B cell (primary cell): Measurements from ENCODE around the gene FIBCD1. TPM values are rescaled to one million over a fixed set of nuclear protein-coding genes. Genes with fewer than 3 reads are reported as not detected.

Experiments used
- ATAC-seq: fragments of 200-7000 bp; cut with Tn5 transposase; one replicate; pipeline ENCODE4 v1.10.0; 2021; ENCODE audit warnings: low read depth, mild to moderate bottlenecking, moderate number of reproducible peaks, moderate library complexity
- CTCF ChIA-PET: fragments of 350-600 bp; sonication (Branson Sonifier 250); formaldehyde crosslinking; loops from one replicate; lab custom pipeline; 2021; ENCODE audit warnings: antibody characterized with exemption, inconsistent platforms; lab: Charles Lee
- POLR2A ChIA-PET: fragments of 350-600 bp; sonication (Branson Sonifier 250); formaldehyde crosslinking; loops from one replicate; lab custom pipeline; 2021; ENCODE audit warnings: antibody characterized with exemption; lab: Charles Lee
- DNase-seq: peaks from one replicate; pipeline ENCODE4 v3.0.0; 2013
- H2AFZ ChIP-seq: 2 replicates; pipeline ENCODE4 v1.6.1; 2012; ENCODE audit warnings: mild to moderate bottlenecking, low read depth, low read length; ENCODE audit not compliant: insufficient read depth, poor library complexity, severe bottlenecking
- H3K27ac ChIP-seq, 2 donors: 1 replicate in 1 of 2; 2 replicates in 1 of 2; pipeline ENCODE4 v1.5.1; 2012 to 2013; ENCODE audit warnings: low read length in 2 of 2, mild to moderate bottlenecking in 2 of 2, moderate library complexity in 1 of 2
- H3K27me3 ChIP-seq, 4 experiments: fragments of 200-600 bp in 1 of 4; sonication (generic) in 1 of 4; replicated peaks in 1 of 4; 1 replicate in 2 of 4; 2 replicates in 2 of 4; pipeline versions ENCODE4 v1.6.1 to v1.7.0; 2013 to 2016; ENCODE audit warnings: low read length in 3 of 4, mild to moderate bottlenecking in 2 of 4, mixed read lengths in 1 of 4, moderate library complexity in 1 of 4; ENCODE audit not compliant: insufficient read depth in 4 of 4, control insufficient read depth in 3 of 4; ENCODE audit errors: control extremely low read depth in 1 of 4
- H3K36me3 ChIP-seq, 2 experiments: replicated peaks in 1 of 2; 1 replicate in 1 of 2; 2 replicates in 1 of 2; pipeline versions ENCODE4 v1.6.1 to v1.7.1; 2013; ENCODE audit warnings: low read length in 1 of 2; ENCODE audit not compliant: insufficient read depth in 2 of 2, control insufficient read depth in 1 of 2; ENCODE audit errors: control extremely low read depth in 1 of 2, extremely low read depth in 1 of 2
- H3K4me1 ChIP-seq, 2 donors: fragments of 200-600 bp in 1 of 2; sonication (generic) in 1 of 2; 1 replicate in 1 of 2; 2 replicates in 1 of 2; pipeline versions ENCODE4 v1.5.1 to v1.6.1; 2013 to 2017; ENCODE audit warnings: low read length in 2 of 2; ENCODE audit not compliant: control insufficient read depth in 2 of 2, insufficient read depth in 2 of 2
- H3K4me2 ChIP-seq: replicated peaks from 2 replicates; pipeline ENCODE3; 2012; ENCODE audit warnings: mild to moderate bottlenecking, low read depth, low read length; ENCODE audit not compliant: poor library complexity, severe bottlenecking
- H3K4me3 ChIP-seq, 5 experiments: fragments of 200-600 bp in 1 of 5; sonication (generic) in 1 of 5; 1 replicate in 3 of 5; 2 replicates in 2 of 5; pipeline versions ENCODE4 v1.5.1 to v1.7.0; 2011 to 2016; ENCODE audit warnings: low read length in 4 of 5, mild to moderate bottlenecking in 4 of 5, low read depth in 2 of 5, control low read depth in 1 of 5, moderate library complexity in 1 of 5; ENCODE audit not compliant: insufficient read depth in 1 of 5; ENCODE audit errors: control extremely low read depth in 1 of 5, extremely low read depth in 1 of 5
- H3K79me2 ChIP-seq: fragments of 200-600 bp; sonication (generic); one replicate; pipeline ENCODE4 v1.6.0; 2016; ENCODE audit warnings: low read length; ENCODE audit not compliant: control insufficient read depth, insufficient read depth
- H3K9ac ChIP-seq: fragments of 200-600 bp; sonication (generic); 2 replicates; pipeline ENCODE4 v1.6.1; 2017; ENCODE audit warnings: mild to moderate bottlenecking, low read length, moderate library complexity
- H3K9me3 ChIP-seq, 3 donors: one replicate each; pipeline versions ENCODE4 v1.6.1 to v1.7.1; 2013; ENCODE audit warnings: low read length in 2 of 3; ENCODE audit not compliant: control insufficient read depth in 2 of 3, insufficient read depth in 1 of 3; ENCODE audit errors: control extremely low read depth in 1 of 3
- H4K20me1 ChIP-seq: 2 replicates; pipeline ENCODE4 v1.6.0; 2012; ENCODE audit warnings: mild to moderate bottlenecking, low read length; ENCODE audit not compliant: insufficient read depth, control insufficient read depth, poor library complexity, severe bottlenecking
- H3K27ac Mint-ChIP-seq: one replicate; pipeline ENCODE4 v1.8.0; 2021; ENCODE audit warnings: mixed read lengths
- H3K27me3 Mint-ChIP-seq: one replicate; pipeline ENCODE4 v1.8.0; 2021; ENCODE audit warnings: mixed read lengths
- H3K4me1 Mint-ChIP-seq: one replicate; pipeline ENCODE4 v1.8.0; 2021; ENCODE audit warnings: mixed read lengths
- H3K4me3 Mint-ChIP-seq: one replicate; pipeline ENCODE4 v1.8.0; 2021; ENCODE audit warnings: mixed read lengths
- H3K9me3 Mint-ChIP-seq: one replicate; pipeline ENCODE4 v1.8.0; 2022; ENCODE audit warnings: mixed read lengths; ENCODE audit not compliant: insufficient read depth
- CTCF ChIP-seq: fragments of 200-600 bp; IDR thresholded peaks from one replicate; pipeline ENCODE4 v1.8.0; 2022; ENCODE audit warnings: antibody characterized with exemption, mild to moderate bottlenecking
- EZH2 ChIP-seq: IDR thresholded peaks from 2 replicates; pipeline ENCODE4 v1.6.1; 2012; ENCODE audit warnings: borderline replicate concordance, low read depth, mild to moderate bottlenecking, moderate library complexity, low read length; ENCODE audit not compliant: insufficient read depth, poor library complexity, severe bottlenecking
- WGBS: methylation state at CpG from one replicate; pipeline ENCODE4 v1.1.5; 2013; ENCODE audit warnings: missing lambda C conversion rate; ENCODE audit not compliant: insufficient coverage; 5-methylcytosine and 5-hydroxymethylcytosine counted together
- intact Hi-C: fragments of 100-400 bp; cut with micrococcal nuclease; formaldehyde crosslinking; loops from one replicate; pipeline ENCODE4 v1.10.0; 2022
- polyA plus RNA-seq: library from polyadenylated mRNA; depleted of rRNA; stranded (reverse); fragments of >200 nt; gene quantifications from 2 replicates; pipeline ENCODE4 v1.2.3, GENCODE V29; 2012
- total RNA-seq, 2 donors: library from RNA; stranded (reverse); fragments of 120-200 nt in 1 of 2; gene quantifications; 1 replicate in 1 of 2; 2 replicates in 1 of 2; pipeline versions ENCODE4 v1.2.3 to v1.2.4, GENCODE V29; 2013 to 2022

Gene FIBCD1
- total and polyA plus RNA-seq, 2 donors (not counting 1 experiment from before 2014, with no cell fraction given): not detected

GRCh38 chr9:130905125-130905901, 33.7 kb downstream of the FIBCD1 start:
- no peak for DNase-seq
- ChIA-PET CTCF (interaction anchor here (1.2 kb wide), 1 partner anchor 204 kb away, joined by 3 read pairs; no protein-coding TSS in a partner anchor), POLR2A (no interaction called here)
- 91% methylated on average over 24 of the region's 24 CpGs for WGBS
- H3K27me3 ChIP-seq: peaks cover 0 to 2% (median 0%) of the 10 kb centered on the region in 4 experiments
- TF ChIP-seq CTCF: no peak
- TF ChIP-seq EZH2: no peak
- H3K4me1 ChIP-seq: no peaks in the 10 kb centered on the region
- H4K20me1 ChIP-seq: no peaks in the 10 kb centered on the region
- H3K36me3 ChIP-seq: no peaks in the 10 kb centered on the region
- H3K9ac ChIP-seq: no peak overlapping the region
- H3K9me3 ChIP-seq: peaks cover 0 to 8% (median 0%) of the 10 kb centered on the region in 3 donors
- H3K27ac ChIP-seq: no peak overlapping the region
- ATAC-seq: no peak
- intact Hi-C loops: no loop called here
- Mint-ChIP-seq H3K9me3 (no peaks in the 10 kb centered on the region), H3K4me1 (no peaks in the 10 kb centered on the region), H3K27ac (no peak overlapping the region), H3K27me3 (peaks cover 5% of the 10 kb centered on the region), H3K4me3 (no peak overlapping the region)
- no peaks in the 10 kb centered on the region for H3K79me2 ChIP-seq
- H2AFZ ChIP-seq: no peak overlapping the region
- H3K4me3 ChIP-seq: no peak overlapping the region
- H3K4me2 ChIP-seq: no peak overlapping the region
